HS-27A (cell line): Measurements from ENCODE around the gene CCDC51.

Experiments
- DNase-seq: peaks from one replicate; pipeline ENCODE4 v3.0.0-alpha.2; 2012; ENCODE audit warnings: low read depth, missing footprints

CCDC51 gene

DNA sequence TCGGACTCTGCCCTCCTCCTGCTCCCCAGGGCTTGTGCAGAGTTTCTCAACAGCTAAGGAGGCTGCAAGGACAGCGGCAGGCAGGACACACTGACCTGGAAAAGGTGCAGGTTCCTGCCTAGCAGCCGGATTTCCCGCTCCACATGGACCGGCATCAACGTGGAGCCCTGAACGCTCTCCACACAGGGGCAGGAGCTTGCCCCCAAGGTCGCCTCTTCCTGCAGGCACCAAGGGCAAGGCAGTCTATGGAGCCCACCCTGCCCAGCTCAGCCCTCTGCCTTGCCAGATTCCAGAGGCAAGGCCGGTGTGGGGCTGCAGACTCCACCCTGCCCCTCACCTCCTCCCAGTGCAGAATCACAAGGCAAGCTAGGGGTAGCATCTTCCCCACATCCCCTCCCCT lies 20.8 kb downstream of the CCDC51 start:
- DNase-seq = no peak

DNA sequence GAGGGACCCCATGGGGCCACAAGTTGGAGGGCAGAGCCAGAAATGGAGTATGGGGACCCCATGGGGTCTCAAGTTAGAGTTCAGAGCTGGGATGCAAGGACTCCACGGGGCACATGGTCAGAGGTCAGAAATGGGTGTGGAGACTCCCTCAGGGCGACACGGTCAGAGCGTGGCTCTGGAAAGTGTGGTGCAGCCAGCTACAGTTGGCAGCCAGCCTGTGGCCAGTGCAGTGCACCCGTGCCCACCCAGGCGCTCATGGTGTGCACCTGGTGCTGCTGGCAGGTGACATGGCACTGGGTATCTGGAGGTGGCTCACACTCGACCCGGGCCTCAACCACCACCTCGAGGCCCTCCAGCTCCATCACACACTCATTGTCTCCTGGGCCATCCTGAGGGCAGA lies 21.3 kb downstream of the CCDC51 start:
- no peak for DNase-seq

DNA sequence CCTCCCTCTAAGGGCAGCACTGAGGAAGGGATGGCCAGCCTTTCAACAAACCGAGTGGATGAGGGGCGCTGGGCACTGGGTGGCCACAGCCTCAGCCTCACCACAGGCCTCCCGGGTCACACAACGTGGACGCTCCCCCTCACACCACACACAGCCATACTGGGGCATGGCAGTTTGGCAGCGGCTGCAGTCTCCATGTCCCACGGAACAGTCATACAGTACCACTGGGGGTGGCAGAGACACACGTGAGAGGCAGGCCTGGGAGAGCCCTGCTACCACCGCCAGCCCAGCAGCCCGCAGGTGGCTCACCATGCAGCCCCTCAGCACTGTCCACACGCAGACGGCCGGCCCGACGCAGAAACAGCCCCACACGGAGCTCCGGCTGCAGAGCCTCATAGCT lies 21.8 kb downstream of the CCDC51 start:
- no peak for DNase-seq

DNA sequence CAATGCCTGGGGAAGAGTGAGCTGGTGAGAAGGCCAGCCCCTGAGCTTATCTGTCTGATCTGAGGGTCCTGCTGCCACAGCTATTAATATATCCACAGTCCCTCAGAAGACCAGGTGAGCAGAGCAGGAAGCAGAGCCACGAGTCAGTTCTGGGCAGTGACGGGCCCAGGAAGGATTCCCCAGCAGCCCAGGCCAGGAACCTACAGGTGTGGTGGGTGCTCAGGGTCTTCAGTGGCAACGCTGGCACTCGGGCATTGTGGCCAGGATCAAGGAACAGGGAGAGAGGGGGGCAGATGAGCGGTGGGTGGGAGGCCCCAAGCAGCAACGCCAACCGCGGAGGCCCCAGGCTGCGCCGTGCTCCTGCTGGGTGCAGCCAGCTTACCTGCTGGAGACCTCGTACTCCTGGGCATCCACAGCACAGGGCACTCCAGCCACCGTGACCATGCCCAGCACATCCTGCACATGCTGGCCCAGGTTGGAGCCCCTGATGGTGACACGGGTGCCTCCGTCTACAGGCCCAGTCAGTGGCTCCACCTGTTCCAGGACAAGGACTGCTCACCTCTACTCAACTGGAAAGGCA lies 22.3 kb downstream of the CCDC51 start:
- DNase-seq = no peak

DNA sequence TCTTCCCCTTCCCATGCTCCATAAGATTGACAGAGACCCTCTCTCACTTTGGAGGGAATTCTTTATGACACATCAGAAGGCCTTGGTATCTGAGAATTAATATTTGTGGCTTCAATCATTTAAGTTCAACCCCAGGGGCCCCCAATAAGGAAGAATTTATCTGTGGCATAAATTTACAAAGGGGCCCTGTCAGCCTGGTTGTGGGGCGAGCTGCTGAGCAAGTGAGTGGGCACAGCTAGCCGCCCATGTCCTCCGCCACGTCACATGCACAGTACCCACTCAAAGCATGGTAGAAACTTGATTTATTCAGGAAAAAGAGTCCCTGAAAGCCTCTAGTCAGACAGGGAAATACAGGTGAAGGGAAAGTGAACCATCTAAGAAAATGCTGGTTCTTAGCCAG lies 23.4 kb downstream of the CCDC51 start:
- no peak for DNase-seq

DNA sequence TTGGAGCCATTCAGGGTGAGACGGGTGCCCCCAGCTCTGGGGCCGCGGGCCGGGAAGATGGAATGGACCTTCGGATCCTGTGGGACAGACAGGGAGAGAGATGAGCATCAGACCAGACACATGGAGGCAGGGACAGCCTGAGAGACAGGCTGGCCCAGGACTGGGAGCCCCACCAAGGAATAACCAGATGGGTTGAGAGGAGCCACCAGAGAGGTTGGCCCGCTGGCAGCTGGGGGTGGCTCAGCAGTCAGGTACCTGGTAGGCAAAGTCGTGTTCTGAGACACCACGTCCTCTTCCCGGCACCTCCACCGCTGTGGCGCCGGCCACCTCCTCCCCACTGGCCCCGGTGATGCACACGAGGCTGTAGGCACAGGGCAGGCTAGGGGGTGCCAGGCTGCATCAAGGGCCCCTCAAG lies 23.8 kb downstream of the CCDC51 start:
- no peak for DNase-seq

DNA sequence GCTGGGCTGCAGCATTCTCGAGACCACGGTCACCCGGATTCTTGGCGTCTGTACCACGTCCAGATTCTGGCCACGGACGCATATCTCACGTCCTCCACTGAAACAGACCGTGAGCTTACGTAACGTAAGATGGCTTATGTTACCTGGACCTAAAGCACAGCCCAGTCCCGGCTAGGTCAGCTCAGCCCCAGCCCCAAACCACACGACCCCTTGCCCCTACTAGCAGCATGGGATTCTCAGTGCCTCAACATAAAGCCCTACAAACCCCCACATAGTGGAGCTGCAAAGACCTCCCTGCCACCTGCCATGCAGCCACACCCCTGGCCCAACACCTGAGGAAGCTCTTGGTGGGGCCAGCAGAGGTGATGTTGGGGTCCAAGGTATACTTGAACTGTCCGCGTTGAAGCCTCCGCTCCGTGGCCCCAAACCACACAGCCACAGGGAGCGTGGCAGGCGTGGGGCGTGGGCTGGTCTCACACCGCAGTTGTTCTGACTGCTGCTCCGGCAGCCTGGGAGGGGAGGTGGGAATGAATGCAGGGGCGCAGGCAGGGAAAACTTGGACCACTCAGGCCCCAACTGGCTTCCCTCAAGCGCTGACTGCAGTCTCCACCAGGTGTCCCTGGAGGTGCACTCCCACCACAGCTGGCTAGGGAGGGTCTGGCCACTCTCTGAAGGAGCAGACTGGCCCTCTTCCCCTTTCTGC lies 24.5 kb downstream of the CCDC51 start:
- DNase-seq = no peak

DNA sequence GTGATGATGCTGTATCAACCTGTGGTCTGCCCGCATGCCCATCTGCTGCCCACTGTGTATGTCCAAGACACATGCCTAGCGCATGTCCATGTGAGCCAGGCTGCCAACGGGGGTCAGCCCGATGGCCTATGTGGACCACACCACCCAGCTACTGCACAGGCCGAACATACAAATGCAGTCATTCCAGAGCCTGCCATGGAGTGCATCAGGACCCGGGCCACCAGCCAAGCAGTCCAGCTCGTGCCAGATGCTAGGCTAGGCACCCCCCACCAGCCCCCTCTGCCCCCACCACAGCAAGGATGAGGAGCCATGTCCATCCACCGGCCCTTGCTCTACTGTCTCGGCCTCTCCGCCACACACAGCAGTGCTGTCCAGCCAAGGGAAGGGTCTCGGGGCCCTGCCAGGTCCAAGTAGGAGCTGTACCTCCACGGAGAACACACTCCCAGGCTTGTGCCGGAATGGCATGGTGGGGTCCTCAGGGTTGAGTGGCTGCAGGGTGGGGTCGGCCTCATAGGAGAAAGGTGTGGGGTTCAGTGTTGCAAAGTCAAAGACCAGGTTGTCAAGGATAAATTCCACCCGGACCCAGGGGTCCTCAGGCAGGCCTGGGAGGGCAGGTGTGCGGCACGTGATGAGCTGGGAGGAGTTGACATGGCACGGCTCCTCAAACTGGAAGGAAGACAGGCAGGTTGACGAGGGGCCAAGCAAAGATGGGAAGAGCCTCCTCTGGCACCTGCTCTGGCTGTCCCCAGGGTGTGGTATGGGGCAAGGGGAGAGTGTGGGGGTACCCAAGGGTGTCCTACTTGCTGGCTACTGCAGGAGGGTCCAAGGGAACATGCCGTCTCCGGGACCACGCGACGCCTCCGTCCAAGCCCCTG lies 25.3 kb downstream of the CCDC51 start:
- no peak for DNase-seq

DNA sequence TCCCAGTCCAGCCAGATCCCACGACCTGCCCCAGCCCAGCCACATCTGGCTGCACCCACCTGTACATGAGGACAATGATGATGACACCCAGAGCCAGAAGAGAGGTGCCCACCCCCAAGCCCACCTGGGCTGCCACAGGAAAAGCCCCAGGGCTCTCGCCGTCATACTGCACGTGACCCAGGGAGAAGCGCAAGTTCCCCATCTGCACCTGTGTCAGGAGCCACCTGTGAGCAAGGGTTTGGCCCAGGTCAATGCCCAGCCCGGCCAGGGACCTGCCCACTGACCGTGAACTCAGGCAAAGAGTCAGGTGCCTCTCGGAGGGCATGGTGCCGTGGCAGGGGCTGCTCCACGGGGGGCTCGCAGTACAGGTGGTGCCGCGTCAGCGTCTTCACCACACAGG lies 26.3 kb downstream of the CCDC51 start:
- no peak for DNase-seq

DNA sequence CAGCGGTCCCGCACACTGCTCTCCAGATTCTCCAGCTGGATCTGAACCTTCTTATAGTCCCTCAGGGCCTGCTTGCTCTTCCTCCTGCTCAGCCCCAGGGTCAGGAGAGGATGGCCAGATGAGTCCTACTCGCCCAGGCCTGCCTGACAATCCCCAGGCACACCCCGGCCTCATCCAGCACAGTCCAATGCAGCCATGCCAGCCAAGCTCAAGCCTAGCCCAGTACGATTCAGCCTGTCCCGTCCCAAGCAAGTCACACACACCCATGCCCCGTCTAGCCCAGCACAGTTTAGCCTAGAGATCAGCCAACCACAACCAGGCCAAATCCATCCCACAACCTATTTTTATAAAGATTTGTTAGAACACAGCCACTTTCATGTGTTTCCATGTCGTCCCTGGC lies 26.8 kb downstream of the CCDC51 start:
- no peak for DNase-seq

DNA sequence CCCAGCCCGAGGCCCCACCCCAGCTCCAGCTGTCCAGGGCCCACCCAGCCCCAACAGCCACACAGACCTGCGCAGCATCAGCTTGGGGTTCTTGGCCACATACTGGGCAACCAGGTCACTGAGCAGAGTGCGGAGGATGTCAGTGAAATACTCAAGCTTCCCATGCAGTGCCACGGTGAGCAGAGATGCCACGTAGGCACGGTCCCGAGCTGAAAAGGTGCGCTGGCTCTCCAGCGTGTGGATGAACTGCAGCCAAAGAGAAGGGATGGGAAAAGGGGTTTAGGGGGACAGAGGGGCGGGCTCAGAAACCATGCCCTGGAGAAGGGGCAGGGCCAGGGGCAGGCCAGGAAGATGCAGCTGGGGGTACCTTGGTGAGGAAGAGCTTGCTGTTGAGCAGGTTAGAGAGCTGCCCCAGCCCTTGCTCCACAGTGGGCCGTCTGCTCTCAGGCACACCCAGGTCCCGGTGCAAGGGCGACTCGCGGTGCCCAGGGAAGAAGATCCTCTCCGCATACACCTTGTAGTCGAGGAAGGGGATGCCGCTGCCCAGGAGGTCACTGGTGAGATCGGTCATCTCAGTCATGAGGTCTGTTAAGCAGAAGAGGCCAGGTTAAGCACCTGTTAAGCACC lies 27.4 kb downstream of the CCDC51 start:
- no peak for DNase-seq

DNA sequence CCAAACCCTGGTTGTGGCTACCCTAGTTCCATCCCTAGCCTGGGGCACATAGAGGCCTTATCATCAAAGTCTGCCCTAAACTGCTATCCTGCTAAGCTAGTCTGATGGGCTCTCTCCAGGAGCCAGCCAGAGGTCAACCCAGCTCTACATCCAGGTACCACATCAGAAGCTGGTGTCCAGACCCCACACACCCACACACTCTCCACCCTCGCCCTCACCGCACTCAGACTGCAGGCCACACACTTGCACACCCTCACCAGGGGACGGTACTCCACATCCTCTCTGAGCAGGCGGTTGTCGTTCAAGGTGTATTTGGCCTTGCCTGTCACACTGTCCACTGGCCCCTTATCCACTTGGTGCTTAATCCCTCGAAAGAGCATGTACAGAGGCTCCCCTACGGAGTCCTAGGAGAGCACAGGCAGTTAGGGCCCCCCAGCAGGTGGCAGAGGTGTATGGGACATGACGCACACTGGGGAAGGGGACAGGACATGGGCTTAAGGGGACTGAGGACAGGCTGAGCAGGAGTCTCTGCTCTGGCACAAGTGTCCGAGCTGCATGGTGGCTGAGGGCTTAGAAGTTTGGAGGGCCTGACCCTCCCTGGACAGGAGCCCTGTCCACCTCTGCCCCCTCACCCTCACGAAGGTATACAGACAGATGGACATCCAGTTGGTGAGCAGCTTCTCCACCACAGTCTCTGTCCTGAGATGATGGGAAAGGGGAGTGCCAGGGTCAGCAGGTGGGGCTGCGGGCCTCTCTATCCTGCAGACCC lies 28.1 kb downstream of the CCDC51 start:
- no peak for DNase-seq

DNA sequence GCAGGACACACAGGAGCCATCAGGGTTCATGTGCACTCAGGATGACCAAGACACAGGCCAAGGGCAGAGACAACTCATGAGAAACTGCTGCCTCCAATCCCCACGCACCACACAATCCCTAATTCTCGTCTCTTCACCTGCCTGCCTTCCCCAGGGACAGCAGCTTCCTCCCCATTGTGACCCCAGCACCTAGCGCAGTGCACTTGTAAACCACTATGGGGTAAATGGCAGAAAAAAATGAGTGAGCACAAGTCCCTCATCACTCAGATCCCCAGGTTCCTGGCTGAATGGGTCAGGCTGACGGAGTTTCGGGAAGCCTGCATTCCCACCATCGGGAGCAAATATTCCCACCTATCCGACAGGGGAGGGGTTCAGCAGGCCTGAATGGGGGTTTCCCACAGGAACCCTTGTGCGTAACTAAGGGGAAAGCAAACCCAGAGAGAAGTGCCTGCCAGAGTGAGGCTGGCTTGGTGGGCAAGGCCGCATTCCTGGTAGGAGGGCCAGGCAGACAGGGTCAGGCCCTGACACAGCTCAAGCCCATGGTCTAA lies 28.8 kb downstream of the CCDC51 start:
- no peak for DNase-seq

DNA sequence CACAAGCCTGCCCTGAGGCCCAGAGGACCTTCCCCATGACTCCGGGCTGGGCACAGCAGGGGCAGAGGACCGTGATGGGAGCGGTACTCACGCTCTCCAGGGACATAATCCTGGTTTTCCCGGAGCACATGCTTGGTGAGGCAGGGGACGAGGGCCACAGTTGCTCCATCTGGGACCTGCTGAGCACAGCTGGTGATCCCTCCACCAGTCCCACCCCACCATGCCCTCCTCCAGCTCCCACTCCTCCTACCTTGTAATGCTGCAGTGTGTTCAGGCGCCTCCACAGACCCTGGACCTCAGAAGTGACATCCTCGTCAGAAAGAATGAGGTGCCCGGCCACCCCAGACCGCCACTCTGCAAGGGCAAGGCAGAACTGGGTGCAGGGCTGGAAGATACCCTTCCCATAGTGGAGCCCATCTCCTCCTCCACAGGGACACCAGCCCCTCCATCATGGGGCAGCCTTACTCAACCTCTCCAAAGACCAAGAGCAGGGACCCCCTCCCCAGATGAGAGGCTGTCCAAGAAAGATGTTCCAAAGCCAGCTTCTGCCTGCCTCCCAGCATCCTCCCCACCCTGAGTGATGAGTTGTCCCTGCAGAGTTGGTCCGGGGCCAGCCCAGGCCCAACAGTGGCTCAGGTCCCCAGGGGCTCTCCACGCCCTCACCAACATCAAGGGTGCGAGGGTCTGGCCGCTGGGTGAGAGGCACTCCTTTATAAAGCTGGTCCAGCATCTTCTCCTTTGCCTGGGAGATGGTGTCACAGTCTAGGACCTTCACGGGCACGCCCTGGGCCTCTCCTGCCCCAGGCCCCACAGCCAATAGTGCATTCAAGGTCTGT lies 29.5 kb downstream of the CCDC51 start:
- no peak for DNase-seq

DNA sequence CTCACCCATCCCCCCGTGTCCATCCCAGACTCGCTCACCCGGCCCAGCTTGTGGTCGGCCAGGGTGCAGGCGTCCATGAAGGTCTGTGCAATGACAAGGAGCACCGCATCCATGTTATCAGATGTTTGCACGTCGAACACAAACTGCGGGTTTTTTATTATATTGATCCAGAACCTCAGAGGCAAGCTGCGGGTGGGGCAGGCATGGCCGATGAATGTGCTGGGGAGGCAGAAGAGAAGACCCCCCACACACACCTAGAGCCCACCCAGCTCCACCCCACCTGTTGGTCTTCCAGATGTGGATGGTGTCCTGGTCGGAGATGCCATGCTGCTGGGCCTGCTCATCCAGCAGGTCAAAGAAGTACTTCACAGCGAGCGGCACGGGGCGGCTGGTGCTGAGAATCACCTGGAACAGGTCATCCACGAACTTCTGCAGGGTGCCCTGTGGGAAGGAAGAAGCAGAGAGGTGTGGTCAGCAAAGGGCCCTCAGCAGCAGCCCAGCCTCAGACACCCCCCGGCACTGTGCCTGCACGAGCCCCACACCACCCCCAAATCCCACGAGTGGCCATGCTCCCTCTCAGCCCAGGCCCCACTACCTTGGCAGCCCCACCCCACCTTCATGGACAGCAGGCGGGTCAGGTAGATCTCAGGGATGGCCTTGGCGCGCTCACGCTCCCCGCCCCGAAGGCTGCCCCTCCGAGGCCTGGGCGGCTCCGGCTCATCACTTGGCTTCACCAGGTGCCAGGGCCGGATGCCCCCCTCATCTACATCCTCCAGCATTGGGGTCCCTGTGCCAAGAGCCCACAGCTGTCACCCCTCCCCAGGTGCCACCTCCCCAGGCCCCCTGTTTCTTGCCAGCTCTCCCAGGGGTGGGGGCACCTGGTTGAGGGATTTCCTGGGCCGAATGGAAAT lies 30.4 kb downstream of the CCDC51 start:
- no peak for DNase-seq

DNA sequence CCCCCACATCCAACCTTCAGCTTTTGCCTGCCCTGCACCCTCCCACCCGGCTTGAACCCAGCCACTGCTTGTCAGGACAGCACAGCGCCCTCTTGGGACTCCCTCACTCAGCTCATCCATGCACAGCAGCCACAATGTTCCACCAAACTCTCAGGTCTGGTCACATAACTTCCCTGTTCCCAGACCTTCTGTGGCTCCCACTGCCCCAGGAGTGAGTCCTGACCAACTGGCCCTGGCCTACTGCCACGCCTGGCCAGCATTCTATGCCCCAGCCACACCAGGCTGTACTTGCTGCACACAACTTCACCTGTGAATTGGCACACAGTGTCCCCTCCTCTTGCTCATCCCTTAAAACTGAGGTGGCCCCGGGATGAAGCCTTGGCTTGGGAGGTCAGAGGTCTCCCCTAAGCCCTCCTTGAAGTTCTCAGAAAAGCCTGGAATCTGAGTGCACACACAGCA lies 31.1 kb downstream of the CCDC51 start:
- DNase-seq = no peak

DNA sequence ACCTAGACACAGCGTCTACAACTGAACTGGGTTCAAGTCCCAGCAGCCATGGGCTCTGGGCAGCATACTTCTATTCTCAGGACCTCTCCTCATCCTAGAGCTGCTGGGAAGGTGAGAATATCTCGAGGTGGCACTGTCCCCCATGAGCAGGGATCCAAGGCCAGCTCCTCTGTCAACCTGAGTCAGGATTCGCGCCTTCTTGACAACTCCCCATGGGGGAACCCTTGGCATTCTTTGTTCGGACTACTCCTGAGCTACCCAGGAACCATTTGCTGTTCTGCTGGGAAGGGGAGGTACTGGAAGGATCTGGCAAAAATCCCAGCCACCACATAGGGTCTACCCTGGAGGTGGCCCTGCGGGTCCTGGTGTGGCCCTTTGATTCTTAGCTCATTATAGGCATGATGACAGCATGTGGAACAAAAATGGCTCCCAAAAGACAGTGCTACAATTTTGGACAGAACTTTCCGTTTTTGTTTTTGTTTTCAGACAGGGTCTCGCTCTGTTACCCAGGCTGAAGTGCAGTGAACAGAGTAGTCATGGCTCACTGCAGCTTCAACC lies 32.3 kb downstream of the CCDC51 start:
- DNase-seq = no peak

DNA sequence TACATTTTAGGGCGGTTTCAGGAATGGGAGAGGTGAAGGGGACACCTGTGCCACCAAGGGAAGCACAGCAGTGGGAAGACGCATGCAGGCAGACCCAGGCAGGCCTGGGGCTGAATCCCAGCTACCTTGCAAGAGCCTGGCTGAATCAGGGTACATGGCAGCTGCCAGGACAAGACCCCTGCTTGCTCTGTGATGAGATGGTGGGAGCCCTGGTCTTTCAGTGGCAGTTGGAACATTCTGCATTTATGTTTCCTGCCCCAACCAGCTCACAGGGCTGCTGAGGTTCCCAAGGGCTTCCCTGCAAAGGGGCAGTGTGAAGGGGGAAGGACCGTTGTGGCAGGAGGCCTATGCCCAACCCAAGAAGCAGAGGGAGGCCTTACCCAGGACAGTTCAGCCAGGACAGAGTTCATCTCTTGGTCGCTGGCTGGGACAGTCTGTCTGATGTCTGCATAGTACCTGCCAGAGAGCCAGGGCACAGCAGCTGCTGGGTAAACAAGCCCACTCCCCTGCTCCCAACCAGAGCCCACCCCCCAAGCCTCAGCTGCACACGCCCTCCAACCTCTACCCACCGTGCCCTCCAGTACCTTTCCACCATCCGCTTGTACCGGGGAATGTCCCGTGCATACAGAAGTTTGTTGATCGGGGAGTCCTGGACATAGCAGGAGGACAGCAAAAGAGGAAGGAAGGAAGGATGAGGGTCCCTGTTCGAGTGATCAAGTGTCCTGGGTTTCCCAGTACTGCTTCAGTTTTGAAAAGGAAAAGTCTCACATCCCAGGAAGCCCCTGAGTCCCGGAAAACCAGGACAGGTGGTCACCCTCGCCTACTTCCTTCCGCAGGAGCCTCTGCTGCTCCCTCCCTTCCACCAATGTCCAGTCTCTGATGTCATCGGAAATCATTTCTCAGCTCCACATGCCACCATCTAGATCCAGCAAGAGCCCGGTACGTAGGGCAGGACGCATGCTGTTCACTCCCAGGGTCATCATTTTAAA lies 33.2 kb downstream of the CCDC51 start:
- DNase-seq = no peak
